Neuronal stem cell (in vitro differentiated cells): ENCODE data around the gene MYO1B.

Experiments used
- DNase-seq: peaks from one replicate; pipeline ENCODE4 v3.0.0-alpha.2; 2013; ENCODE audit warnings: low spot score
- H2AFZ ChIP-seq: one replicate; pipeline ENCODE4 v1.6.1; 2013; ENCODE audit warnings: mild to moderate bottlenecking, low read length, inconsistent platforms
- H2AK5ac ChIP-seq: 2 replicates; pipeline ENCODE4 v1.6.1; 2013; ENCODE audit warnings: low read depth, mild to moderate bottlenecking, inconsistent platforms, low read length, moderate library complexity, mixed read lengths
- H2BK120ac ChIP-seq: 2 replicates; pipeline ENCODE4 v1.6.1; 2013; ENCODE audit warnings: low read depth, mild to moderate bottlenecking, inconsistent platforms, low read length, moderate library complexity, mixed read lengths
- H2BK12ac ChIP-seq: one replicate; pipeline ENCODE4 v1.6.1; 2013; ENCODE audit warnings: low read length, inconsistent platforms
- H2BK15ac ChIP-seq: 2 replicates; pipeline ENCODE4 v1.6.1; 2013; ENCODE audit warnings: mild to moderate bottlenecking, low read length, inconsistent platforms, mixed read lengths
- H2BK5ac ChIP-seq: one replicate; pipeline ENCODE4 v1.6.1; 2013; ENCODE audit warnings: inconsistent platforms, mild to moderate bottlenecking, low read length, moderate library complexity
- H3K14ac ChIP-seq: one replicate; pipeline ENCODE4 v1.6.1; 2013; ENCODE audit warnings: low read length, inconsistent platforms
- H3K18ac ChIP-seq: 2 replicates; pipeline ENCODE4 v1.6.1; 2013; ENCODE audit warnings: low read length, inconsistent platforms
- H3K23ac ChIP-seq: 2 replicates; pipeline ENCODE4 v1.6.1; 2013; ENCODE audit warnings: low read depth, mild to moderate bottlenecking, mixed read lengths, low read length, inconsistent platforms; ENCODE audit not compliant: poor library complexity
- H3K27ac ChIP-seq: replicated peaks from 3 replicates; pipeline ENCODE4 v1.5.1; 2013; ENCODE audit warnings: low read length, inconsistent platforms
- H3K27me3 ChIP-seq, 3 experiments: 2 replicates each; pipeline ENCODE4 v1.6.1; 2013; ENCODE audit warnings: low read length in 3 of 3, mild to moderate bottlenecking in 2 of 3, inconsistent platforms in 1 of 3, low read depth in 1 of 3, mixed read lengths in 1 of 3, moderate library complexity in 1 of 3; ENCODE audit not compliant: control insufficient read depth in 3 of 3, insufficient read depth in 3 of 3
- H3K36me3 ChIP-seq, 2 donors: replicated peaks in 1 of 2; 2 replicates each; pipeline ENCODE4 v1.6.1; 2013; ENCODE audit warnings: low read length in 2 of 2; ENCODE audit not compliant: control insufficient read depth in 2 of 2, insufficient read depth in 2 of 2
- H3K4ac ChIP-seq: 2 replicates; pipeline ENCODE4 v1.6.1; 2013; ENCODE audit warnings: inconsistent platforms, mild to moderate bottlenecking, low read length, moderate library complexity
- H3K4me1 ChIP-seq, 2 donors: 1 replicate in 1 of 2; 2 replicates in 1 of 2; pipeline ENCODE4 v1.6.1; 2013; ENCODE audit warnings: low read length in 2 of 2, low read depth in 1 of 2; ENCODE audit not compliant: control insufficient read depth in 2 of 2, insufficient read depth in 1 of 2
- H3K4me2 ChIP-seq: one replicate; pipeline ENCODE4 v1.6.1; 2013; ENCODE audit warnings: mild to moderate bottlenecking, low read length, inconsistent platforms; ENCODE audit not compliant: insufficient read depth, poor library complexity, severe bottlenecking
- H3K4me3 ChIP-seq, 2 donors: 2 replicates each; pipeline ENCODE4 v1.5.1; 2013; ENCODE audit warnings: low read length in 2 of 2, mild to moderate bottlenecking in 2 of 2, inconsistent platforms in 1 of 2, moderate library complexity in 1 of 2
- H3K79me1 ChIP-seq: one replicate; pipeline ENCODE4 v1.6.1; 2013; ENCODE audit warnings: low read depth, mild to moderate bottlenecking, inconsistent platforms, low read length, moderate library complexity
- H3K9ac ChIP-seq: one replicate; pipeline ENCODE4 v1.6.1; 2013; ENCODE audit warnings: mild to moderate bottlenecking, low read depth, low read length, inconsistent platforms; ENCODE audit not compliant: poor library complexity
- H3K9me3 ChIP-seq, 2 donors: replicated peaks in 1 of 2; 2 replicates each; pipeline versions ENCODE3 to v1.6.1; 2013; ENCODE audit warnings: low read length in 2 of 2, mild to moderate bottlenecking in 2 of 2, inconsistent platforms in 1 of 2, low read depth in 1 of 2, mixed read lengths in 1 of 2, moderate library complexity in 1 of 2; ENCODE audit not compliant: control insufficient read depth in 2 of 2, insufficient read depth in 1 of 2
- H4K8ac ChIP-seq: one replicate; pipeline ENCODE4 v1.6.1; 2013; ENCODE audit warnings: low read depth, mild to moderate bottlenecking, inconsistent platforms, low read length, moderate library complexity
- H4K91ac ChIP-seq: one replicate; pipeline ENCODE4 v1.6.1; 2013; ENCODE audit warnings: low read length, low read depth, mild to moderate bottlenecking, inconsistent platforms; ENCODE audit not compliant: poor library complexity
- WGBS, 2 donors: extraction: QIAGEN DNeasy Blood & Tissue Kit; methylation state at CpG; one replicate each; pipeline ENCODE4 v1.1.7; 2013; ENCODE audit warnings: missing lambda C conversion rate in 2 of 2, mixed read lengths in 1 of 2; ENCODE audit not compliant: insufficient read length in 2 of 2, insufficient replicate concordance in 1 of 2; ENCODE audit errors: extremely low coverage in 2 of 2; 5-methylcytosine and 5-hydroxymethylcytosine counted together

Gene MYO1B

GRCh38 chr2:191417746-191418145 lies 172.5 kb downstream of the MYO1B start:
- Histone ChIP-seq H3K36me3 (peaks cover 16 to 94% of the 10 kb centered on the region in 2 donors), H3K4me2 (no peak overlapping the region), H2BK15ac (no peak overlapping the region), H3K27me3 (no peaks in the 10 kb centered on the region), H2BK5ac (no peak overlapping the region), H3K4me1 (no peaks in the 10 kb centered on the region), H2AK5ac (no peak overlapping the region), H3K79me1 (no peaks in the 10 kb centered on the region), H3K9me3 (no peaks in the 10 kb centered on the region), H3K4me3 (no peak overlapping the region), H2BK12ac (no peak overlapping the region), H3K23ac (no peak overlapping the region), H3K14ac (no peak overlapping the region), H2AFZ (no peak overlapping the region), H3K4ac (no peak overlapping the region), H2BK120ac (no peak overlapping the region), H4K8ac (no peak overlapping the region), H4K91ac (no peak overlapping the region), H3K27ac (no peak overlapping the region), H3K9ac (no peak overlapping the region), H3K18ac (no peak overlapping the region)
- DNase-seq: no peak
- WGBS, 2 donors: no CpG with 5 or more reads among the region's 7 CpGs

DNA sequence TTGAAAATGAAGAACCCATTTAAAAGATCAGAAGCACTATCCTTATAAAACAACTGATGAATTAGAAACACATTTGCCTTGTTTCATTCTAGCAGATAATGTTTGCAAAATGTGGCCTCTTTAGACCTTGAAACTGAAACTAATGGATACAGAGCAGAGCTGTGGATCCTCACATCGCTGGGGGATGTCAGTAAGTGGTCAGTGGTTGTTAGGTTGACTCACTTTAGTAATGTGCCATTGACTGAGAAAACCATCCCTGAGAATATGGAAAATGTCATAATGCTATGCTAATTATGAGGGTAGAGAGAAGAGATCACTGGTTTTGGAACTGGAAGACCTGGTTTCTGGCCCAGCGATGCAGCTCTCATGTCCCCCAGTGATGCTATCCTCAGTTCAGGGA lies 176.7 kb downstream of the MYO1B start:
- DNase-seq: no peak
- Histone ChIP-seq H3K4me2 (no peak overlapping the region), H3K14ac (no peak overlapping the region), H3K27me3 (no peaks in the 10 kb centered on the region), H3K4ac (no peak overlapping the region), H3K79me1 (no peaks in the 10 kb centered on the region), H2BK5ac (no peak overlapping the region), H3K27ac (no peak overlapping the region), H3K9ac (no peak overlapping the region), H3K4me1 (no peaks in the 10 kb centered on the region), H3K18ac (no peak overlapping the region), H3K4me3 (no peak overlapping the region), H2BK120ac (no peak overlapping the region), H2BK15ac (no peak overlapping the region), H4K91ac (no peak overlapping the region), H2AK5ac (no peak overlapping the region), H3K36me3 (peaks cover 12 to 86% of the 10 kb centered on the region in 2 donors), H2BK12ac (no peak overlapping the region), H4K8ac (no peak overlapping the region), H2AFZ (no peak overlapping the region), H3K9me3 (no peaks in the 10 kb centered on the region), H3K23ac (no peak overlapping the region)
- WGBS, 2 donors: no CpG with 5 or more reads among the region's 2 CpGs

DNA sequence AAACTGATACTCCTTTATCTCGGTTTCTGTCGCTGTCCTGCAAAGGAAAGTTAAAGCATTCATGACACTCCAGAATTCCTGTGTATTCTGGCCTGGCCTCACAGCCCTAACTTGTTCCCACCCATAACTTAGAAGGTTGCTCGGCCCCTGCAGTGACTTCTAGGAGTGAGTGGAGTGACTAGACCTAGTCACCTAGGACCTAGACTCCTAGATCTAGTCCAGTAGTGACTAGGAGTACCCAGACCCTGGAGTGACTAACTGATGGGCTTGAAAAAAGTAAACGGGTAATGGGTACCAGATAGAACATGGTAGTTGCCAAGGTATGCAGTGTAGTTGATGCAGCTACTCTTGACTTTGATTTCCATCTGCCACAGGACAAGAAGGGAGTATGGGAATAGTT lies 181.8 kb downstream of the MYO1B start:
- Histone ChIP-seq H3K4me2 (no peak overlapping the region), H4K91ac (no peak overlapping the region), H3K4me3 (no peak overlapping the region), H3K4me1 (no peaks in the 10 kb centered on the region), H3K14ac (no peak overlapping the region), H3K79me1 (no peaks in the 10 kb centered on the region), H3K36me3 (peaks cover 5 to 42% of the 10 kb centered on the region in 2 donors), H2AFZ (no peak overlapping the region), H2BK5ac (no peak overlapping the region), H2BK12ac (no peak overlapping the region), H3K27ac (no peak overlapping the region), H3K18ac (no peak overlapping the region), H3K23ac (no peak overlapping the region), H2AK5ac (no peak overlapping the region), H2BK15ac (no peak overlapping the region), H3K9ac (no peak overlapping the region), H3K27me3 (no peaks in the 10 kb centered on the region), H3K9me3 (no peaks in the 10 kb centered on the region), H3K4ac (no peak overlapping the region), H2BK120ac (no peak overlapping the region), H4K8ac (no peak overlapping the region)
- DNase-seq: no peak
- WGBS, 2 donors: no CpG with 5 or more reads among the region's 4 CpGs

- Histone ChIP-seq H2AFZ (no peak overlapping the region), H3K4ac (no peak overlapping the region), H3K9ac (no peak overlapping the region), H3K27ac (no peak overlapping the region), H2BK12ac (no peak overlapping the region), H2BK15ac (no peak overlapping the region), H3K36me3 (peaks cover 3 to 30% of the 10 kb centered on the region in 2 donors), H3K18ac (no peak overlapping the region), H3K4me1 (no peaks in the 10 kb centered on the region), H2BK5ac (no peak overlapping the region), H3K23ac (no peak overlapping the region), H3K4me3 (no peak overlapping the region), H2AK5ac (no peak overlapping the region), H3K27me3 (no peaks in the 10 kb centered on the region), H3K79me1 (no peaks in the 10 kb centered on the region), H3K14ac (no peak overlapping the region), H3K9me3 (no peaks in the 10 kb centered on the region), H4K91ac (no peak overlapping the region), H3K4me2 (no peak overlapping the region), H4K8ac (no peak overlapping the region), H2BK120ac (no peak overlapping the region)
- DNase-seq: no peak
- no CpG with 5 or more reads among the region's 3 CpGs for WGBS, 2 donors
Measured at GRCh38 chr2:191428141-191428540, 182.9 kb downstream of the MYO1B start.
